Measurements from ENCODE around the gene CENPH. TPM values are rescaled to one million over a fixed set of nuclear protein-coding genes. Genes with fewer than 3 reads are reported as not detected.
"Not testable (repeated sequence)": the region's sequence is repeated elsewhere in the genome, so short reads cannot be mapped to it uniquely, and the experiment has no call there.

CENPH gene
- total and polyA plus RNA-seq, 2 of the 13 experiments (the other 11 are each of a cell fraction or from before 2014, with no cell fraction given) = 11.2 to 28.8 TPM

DNA sequence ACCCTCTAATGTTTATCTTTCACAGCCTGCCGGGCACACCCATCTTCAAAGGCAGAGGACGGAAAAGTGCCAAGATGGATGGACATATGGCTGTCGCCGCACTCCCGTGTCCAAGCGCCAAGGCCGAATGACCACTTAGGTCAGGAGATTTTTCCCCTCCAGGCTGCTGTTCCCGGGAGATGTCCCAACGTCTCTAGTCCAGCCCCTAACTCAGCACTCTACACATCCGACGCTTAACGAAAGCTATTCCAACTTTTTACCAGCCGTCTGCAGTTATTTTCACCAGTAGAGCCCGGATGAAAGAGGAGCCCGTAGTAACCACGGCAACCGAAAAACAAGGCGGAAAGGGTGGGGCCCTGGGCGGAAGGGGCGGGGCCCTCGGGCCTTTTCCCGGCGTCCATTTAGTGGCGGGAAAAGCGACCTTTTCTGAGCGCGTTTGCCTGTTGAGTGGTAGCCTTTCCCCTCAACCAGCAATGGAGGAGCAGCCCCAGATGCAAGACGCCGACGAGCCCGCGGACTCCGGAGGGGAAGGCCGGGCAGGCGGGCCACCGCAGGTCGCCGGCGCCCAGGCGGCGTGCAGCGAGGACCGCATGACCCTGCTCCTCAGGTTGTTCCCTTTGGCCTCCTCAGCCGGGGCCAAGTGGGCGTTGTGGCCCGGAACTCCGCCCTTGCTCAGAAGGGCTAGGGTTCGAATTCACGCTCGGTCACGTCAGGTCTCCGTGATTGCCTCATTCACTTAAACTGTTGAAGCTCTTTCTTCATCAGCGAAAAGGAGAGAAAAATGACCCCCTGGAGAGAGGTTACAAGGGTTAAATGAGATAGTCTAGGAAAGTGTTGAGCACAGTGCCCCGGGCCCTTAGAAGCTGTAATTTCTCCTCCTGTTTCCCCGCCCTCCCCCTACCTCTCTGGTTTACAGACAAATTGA, at the start of gene CENPH (continued):
- TF ChIP-seq, protein P1, sequence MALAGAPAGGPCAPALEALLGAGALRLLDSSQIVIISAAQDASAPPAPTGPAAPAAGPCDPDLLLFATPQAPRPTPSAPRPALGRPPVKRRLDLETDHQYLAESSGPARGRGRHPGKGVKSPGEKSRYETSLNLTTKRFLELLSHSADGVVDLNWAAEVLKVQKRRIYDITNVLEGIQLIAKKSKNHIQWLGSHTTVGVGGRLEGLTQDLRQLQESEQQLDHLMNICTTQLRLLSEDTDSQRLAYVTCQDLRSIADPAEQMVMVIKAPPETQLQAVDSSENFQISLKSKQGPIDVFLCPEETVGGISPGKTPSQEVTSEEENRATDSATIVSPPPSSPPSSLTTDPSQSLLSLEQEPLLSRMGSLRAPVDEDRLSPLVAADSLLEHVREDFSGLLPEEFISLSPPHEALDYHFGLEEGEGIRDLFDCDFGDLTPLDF (CRISPR knock-in tag; IDR thresholded peaks at IDR 0.05) = peak; percentile 96
- TF ChIP-seq POLR2A (IDR thresholded peaks at IDR 0.05; ENCODE audit: insufficient read depth in 1 of 2, low read depth in 2 of 2, low read length in 2 of 2) (peak; percentile 59 to 74), ZSCAN5A (CRISPR knock-in tag; IDR thresholded peaks at IDR 0.05; ENCODE audit: borderline replicate concordance) (peak; percentile 80; the same call in 1 of the 2 replicates), SNAI1 (CRISPR knock-in tag; IDR thresholded peaks at IDR 0.05; ENCODE audit: borderline replicate concordance) (0 out of 2 replicates have a peak, but pooled peaks have one; percentile 64), KLF9 (CRISPR knock-in tag; IDR thresholded peaks at IDR 0.05; ENCODE audit: low read depth) (0 out of 2 replicates have a peak, but pooled peaks have one; percentile 49)

- POLR2A ChIA-PET; H2AFZ ChIP-seq (ENCODE audit: low read length); H3K36me3 ChIP-seq (replicated peaks in 1 of 2; ENCODE audit: control insufficient read depth in 1 of 2, insufficient read depth in 2 of 2, low read length in 2 of 2); intact Hi-C loops (cut with micrococcal nuclease; ENCODE audit: unreplicated experiment); in situ Hi-C loops (cut with HindIII; ENCODE audit: extremely low pct_ligation_motif_present, low pct_unique_long_range_greater_than_20kb); H3K9me3 ChIP-seq (ENCODE audit: low read length); FAIRE-seq; BruUV-seq (replicated peaks); H3K9ac ChIP-seq (ENCODE audit: insufficient read depth, low read depth, low read length); H3K4me1 ChIP-seq (ENCODE audit: insufficient read depth, low read length); H4K20me1 ChIP-seq (ENCODE audit: insufficient read depth, low read length); CTCF ChIA-PET (ENCODE audit: low intra/inter-chr PET ratio, low total read pairs); ATAC-seq; H3K79me2 ChIP-seq (ENCODE audit: insufficient read depth, low read length); DNase-seq (ENCODE audit: low spot score); H3K27ac ChIP-seq (ENCODE audit: extremely low read length, insufficient read depth, low read length); H3K27me3 ChIP-seq (ENCODE audit: control insufficient read depth in 1 of 2, insufficient read depth in 2 of 2, low read length in 2 of 2); H3K4me2 ChIP-seq (ENCODE audit: low read depth, low read length); H3K4me3 ChIP-seq (replicated peaks in 1 of 3; ENCODE audit: insufficient read depth in 1 of 3, low read depth in 2 of 3, low read length in 3 of 3): not testable (repeated sequence)
- WGBS (ENCODE audit: low lambda C conversion rate) = 50% methylated on average over 4 of the region's 4 CpGs
- TF ChIP-seq MAFK (conservative IDR thresholded peaks at IDR 0.05 in 1 of 2, IDR thresholded peaks at IDR 0.05 in 1 of 2; ENCODE audit: low read length in 2 of 2) (peak; percentile 33 to 77; a peak in 3 of 4 replicates), MAFF (IDR thresholded peaks at IDR 0.05; ENCODE audit: low read depth, low read length) (peak; percentile 58)
Observed at GRCh38 chr5:69140239-69140638, 49.1 kb upstream of the CENPH start.

All from HepG2 (cell line).